ENCODE measurements around the gene EPB41.
"Not testable (repeated sequence)": the region's sequence is repeated elsewhere in the genome, so short reads cannot be mapped to it uniquely, and the experiment has no call there.

Gene EPB41

GRCh38 chr1:28914228-28915030 is at the start of gene EPB41:
Gene EPB41 (plus strand): TSS chr1:28914569. CDS start chr1:28987438, 72,869 bp downstream.
- peak; percentile 96 for DNase-seq

- no peak for DNase-seq
Observed at GRCh38 chr1:28864695-28865094, 49.7 kb upstream of the EPB41 start.

GRCh38 chr1:28865997-28866650 is 48.2 kb upstream of the EPB41 start:
- peak; percentile 60 to 63 for DNase-seq

- no peak for DNase-seq
Observed at GRCh38 chr1:28867850-28868249, 46.5 kb upstream of the EPB41 start.

- no peak for DNase-seq
Observed at GRCh38 chr1:28869952-28870351, 44.4 kb upstream of the EPB41 start.

- no peak for DNase-seq
Observed at GRCh38 chr1:28871631-28872401, 42.6 kb upstream of the EPB41 start.

- DNase-seq = not testable (repeated sequence)
Observed at GRCh38 chr1:28875134-28875533, 39.2 kb upstream of the EPB41 start.

GRCh38 chr1:28877132-28877781 is 37.1 kb upstream of the EPB41 start:
- peak; percentile 82 to 92 for DNase-seq

GRCh38 chr1:28878796-28879195 is 35.6 kb upstream of the EPB41 start:
- DNase-seq = no peak

GRCh38 chr1:28882009-28882628 is 32.2 kb upstream of the EPB41 start:
- DNase-seq = peak; percentile 84 to 88

- DNase-seq = no peak
Observed at GRCh38 chr1:28883242-28883616, 31.1 kb upstream of the EPB41 start.

GRCh38 chr1:28885472-28885877 is 28.9 kb upstream of the EPB41 start:
- DNase-seq = no peak

- DNase-seq = peak; percentile 33 to 43
Observed at GRCh38 chr1:28885977-28886730, 28.2 kb upstream of the EPB41 start.

- peak; percentile 64 to 72 for DNase-seq
Observed at GRCh38 chr1:28886731-28887418, 27.5 kb upstream of the EPB41 start.

- DNase-seq = peak in 1 of 2 experiments; percentile 37
Observed at GRCh38 chr1:28887419-28887834, 26.9 kb upstream of the EPB41 start.

GRCh38 chr1:28887835-28888682 is 26.3 kb upstream of the EPB41 start:
- peak in 1 of 2 experiments; percentile 25 for DNase-seq

GRCh38 chr1:28888915-28889314 is 25.5 kb upstream of the EPB41 start:
- DNase-seq = no peak

GRCh38 chr1:28889357-28889756 is 25.0 kb upstream of the EPB41 start:
- DNase-seq = no peak

- DNase-seq = no peak
Observed at GRCh38 chr1:28890435-28890834, 23.9 kb upstream of the EPB41 start.

GRCh38 chr1:28890836-28891235 is 23.5 kb upstream of the EPB41 start:
- DNase-seq = no peak

Data from Kasumi-1 (cell line).